Activated CD4-positive, alpha-beta T cell treated with anti-CD3 and anti-CD28 coated beads for 1 hour (primary cell): ENCODE data around the gene PGAP3.
"Not testable (repeated sequence)": the region's sequence is repeated elsewhere in the genome, so short reads cannot be mapped to it uniquely, and the experiment has no call there.

Experiments used
- DNase-seq: peaks from one replicate; pipeline ENCODE4 v3.0.0-alpha.2; 2020

Gene PGAP3

GRCh38 chr17:39714234-39714633 lies 26.4 kb upstream of the PGAP3 start:
- DNase-seq = no peak

- no peak for DNase-seq
Observed at GRCh38 chr17:39711851-39712250, 24.0 kb upstream of the PGAP3 start.

DNA sequence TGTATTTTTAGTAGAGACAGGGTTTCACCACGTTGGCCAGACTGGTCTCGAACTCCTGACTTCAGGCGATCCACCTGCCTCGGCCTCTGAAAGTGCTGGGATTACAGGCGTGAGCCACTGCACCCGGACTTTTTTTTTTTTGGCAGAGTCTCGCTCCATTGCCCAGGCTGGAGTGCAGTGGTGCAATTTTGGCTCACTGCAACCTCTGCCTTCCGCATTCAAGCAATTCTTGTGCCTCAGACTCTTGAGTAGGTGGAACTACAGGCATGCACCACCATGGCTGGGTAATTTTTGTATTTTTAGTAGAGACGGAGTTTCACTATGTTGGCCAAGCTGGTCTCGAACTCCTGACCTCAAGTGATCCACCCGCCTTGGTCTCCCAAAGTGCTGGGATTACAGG lies 23.2 kb upstream of the PGAP3 start:
- DNase-seq = not testable (repeated sequence)

DNA sequence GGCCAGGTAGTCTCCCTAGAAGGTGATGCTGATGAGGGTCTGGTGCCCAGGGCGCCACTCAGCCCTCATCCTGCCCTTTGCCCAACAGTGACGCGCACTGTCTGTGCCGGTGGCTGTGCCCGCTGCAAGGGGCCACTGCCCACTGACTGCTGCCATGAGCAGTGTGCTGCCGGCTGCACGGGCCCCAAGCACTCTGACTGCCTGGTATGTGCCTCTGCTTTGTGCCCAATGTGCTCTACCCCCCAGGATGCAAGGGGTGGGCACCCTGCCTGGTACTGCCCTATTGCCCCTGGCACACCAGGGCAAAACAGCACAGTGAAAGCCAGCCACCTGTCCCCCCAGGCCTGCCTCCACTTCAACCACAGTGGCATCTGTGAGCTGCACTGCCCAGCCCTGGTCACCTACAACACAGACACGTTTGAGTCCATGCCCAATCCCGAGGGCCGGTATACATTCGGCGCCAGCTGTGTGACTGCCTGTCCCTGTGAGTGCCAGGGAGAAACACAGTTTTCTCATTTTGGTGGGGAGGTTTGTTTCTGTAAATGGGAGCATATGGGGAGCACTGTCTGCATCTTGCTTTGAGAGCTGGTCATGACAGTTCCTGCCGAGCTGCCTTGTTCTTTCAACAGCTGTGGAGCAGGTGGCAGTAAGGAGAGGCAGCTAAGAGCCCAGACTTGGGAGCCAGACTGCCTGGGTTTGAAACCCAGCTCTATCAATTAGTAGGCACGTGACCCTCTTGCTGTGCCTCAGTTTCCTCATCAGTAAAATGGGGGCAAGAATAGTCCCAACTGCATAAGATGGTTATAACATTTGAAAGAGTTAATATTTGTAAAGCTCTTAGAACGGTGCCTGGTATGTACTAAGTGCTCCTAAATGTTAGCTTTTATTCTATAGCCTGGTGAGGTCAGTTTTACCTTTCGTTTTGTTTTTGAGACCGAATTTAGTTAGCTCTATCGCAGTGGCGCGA lies 22.4 kb upstream of the PGAP3 start:
- DNase-seq = no peak

GRCh38 chr17:39709319-39709997 lies 21.6 kb upstream of the PGAP3 start:
- DNase-seq = no peak

GRCh38 chr17:39706921-39707337 lies 19.1 kb upstream of the PGAP3 start:
- no peak for DNase-seq

- DNase-seq = no peak
Observed at GRCh38 chr17:39706383-39706782, 18.5 kb upstream of the PGAP3 start.

GRCh38 chr17:39705786-39706348 lies 18.0 kb upstream of the PGAP3 start:
- DNase-seq = no peak

- DNase-seq = no peak
Observed at GRCh38 chr17:39704821-39705551, 17.1 kb upstream of the PGAP3 start.

DNA sequence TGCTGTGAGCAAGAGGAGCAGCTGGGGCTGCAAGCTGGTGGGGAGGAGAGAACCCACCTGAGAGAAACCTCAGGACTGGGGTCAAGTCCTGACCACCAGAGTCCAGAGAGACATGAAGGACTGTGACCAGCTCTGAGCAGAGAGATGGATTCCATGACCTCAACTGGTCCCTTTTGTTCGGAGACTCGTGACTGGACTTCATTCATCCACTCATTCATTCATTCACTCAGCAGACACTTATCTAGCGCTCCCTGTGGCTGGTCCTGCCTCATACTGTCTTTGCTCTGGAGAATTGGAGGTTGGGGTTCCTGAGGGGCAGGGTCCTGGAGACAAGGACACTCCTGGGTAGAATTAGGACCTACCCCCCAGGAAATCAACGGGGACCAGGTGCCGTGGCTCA lies 16.1 kb upstream of the PGAP3 start:
- no peak for DNase-seq

GRCh38 chr17:39702901-39703893 lies 15.3 kb upstream of the PGAP3 start:
- DNase-seq = no peak

DNA sequence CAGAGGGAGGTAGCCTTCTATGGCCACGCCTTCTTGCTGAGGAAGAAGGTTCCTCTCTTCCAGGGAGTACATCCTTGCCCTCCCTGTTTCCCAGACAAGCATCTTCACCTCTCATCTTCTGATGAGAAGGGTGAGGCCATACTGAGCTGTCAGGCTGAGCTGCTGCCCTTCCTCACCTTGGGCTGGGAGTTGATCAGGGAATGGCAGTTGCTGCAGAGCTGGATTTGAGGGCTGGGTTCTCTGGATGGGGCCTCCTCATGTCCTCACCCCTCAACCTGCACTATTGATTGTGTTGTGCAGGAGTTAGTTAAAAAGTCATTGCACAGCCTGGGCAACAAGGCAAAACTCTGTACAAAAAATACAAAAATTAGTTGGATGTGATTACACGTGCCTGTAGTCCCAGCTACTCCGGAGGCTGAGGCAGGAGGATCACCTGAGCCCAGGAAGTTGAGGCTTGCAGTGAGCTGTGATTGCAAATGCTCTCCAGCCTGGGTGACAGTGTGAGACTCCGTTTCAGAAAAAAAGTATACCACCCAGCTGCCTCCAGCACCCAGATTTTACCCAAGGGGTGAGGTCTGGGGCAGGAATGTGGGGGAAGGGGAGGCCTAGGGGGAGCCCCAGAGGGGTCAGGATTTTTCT lies 14.0 kb upstream of the PGAP3 start:
- no peak for DNase-seq

- no peak for DNase-seq
Observed at GRCh38 chr17:39701012-39701783, 13.3 kb upstream of the PGAP3 start.

GRCh38 chr17:39700148-39700987 lies 12.5 kb upstream of the PGAP3 start:
- no peak for DNase-seq

DNA sequence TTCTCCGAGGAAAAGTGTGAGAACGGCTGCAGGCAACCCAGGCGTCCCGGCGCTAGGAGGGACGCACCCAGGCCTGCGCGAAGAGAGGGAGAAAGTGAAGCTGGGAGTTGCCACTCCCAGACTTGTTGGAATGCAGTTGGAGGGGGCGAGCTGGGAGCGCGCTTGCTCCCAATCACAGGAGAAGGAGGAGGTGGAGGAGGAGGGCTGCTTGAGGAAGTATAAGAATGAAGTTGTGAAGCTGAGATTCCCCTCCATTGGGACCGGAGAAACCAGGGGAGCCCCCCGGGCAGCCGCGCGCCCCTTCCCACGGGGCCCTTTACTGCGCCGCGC lies 11.9 kb upstream of the PGAP3 start, which contains the start of gene ERBB2:
TSS of gene ERBB2 (plus strand) at position 247 of the 330 bp plus-strand sequence. CDS start 175 bp downstream, outside the sequence.
- DNase-seq = no peak

DNA sequence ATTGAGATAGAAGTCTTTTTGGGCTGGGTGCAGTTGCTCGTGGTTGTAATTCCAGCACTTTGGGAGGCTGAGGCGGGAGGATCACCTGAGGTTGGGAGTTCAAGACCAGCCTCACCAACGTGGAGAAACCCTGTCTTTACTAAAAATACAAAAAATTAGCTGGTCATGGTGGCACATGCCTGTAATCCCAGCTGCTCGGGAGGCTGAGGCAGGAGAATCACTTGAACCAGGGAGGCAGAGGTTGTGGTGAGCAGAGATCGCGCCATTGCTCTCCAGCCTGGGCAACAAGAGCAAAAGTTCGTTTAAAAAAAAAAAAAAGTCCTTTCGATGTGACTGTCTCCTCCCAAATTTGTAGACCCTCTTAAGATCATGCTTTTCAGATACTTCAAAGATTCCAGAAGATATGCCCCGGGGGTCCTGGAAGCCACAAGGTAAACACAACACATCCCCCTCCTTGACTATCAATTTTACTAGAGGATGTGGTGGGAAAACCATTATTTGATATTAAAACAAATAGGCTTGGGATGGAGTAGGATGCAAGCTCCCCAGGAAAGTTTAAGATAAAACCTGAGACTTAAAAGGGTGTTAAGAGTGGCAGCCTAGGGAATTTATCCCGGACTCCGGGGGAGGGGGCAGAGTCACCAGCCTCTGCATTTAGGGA lies 11.4 kb upstream of the PGAP3 start:
- DNase-seq = not testable (repeated sequence)

DNA sequence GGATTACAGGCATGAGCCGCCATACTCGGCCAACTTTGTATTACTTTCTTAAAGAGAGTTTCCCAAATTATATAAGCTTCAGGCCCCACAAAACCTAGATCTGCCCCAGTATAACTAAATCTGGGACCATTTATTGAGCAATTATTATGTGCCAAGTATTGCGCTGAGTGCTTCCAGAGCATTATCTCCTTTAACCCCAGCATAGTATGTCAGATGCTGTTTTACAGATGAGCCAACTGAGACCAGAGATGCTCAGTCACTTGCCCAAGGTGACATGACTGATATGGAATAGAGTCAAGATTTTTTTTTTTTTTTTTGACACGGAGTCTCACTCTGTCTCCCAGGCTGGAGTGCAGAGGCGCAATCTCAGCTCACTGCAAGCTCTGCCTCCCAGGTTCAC lies 10.1 kb upstream of the PGAP3 start:
- DNase-seq = no peak

DNA sequence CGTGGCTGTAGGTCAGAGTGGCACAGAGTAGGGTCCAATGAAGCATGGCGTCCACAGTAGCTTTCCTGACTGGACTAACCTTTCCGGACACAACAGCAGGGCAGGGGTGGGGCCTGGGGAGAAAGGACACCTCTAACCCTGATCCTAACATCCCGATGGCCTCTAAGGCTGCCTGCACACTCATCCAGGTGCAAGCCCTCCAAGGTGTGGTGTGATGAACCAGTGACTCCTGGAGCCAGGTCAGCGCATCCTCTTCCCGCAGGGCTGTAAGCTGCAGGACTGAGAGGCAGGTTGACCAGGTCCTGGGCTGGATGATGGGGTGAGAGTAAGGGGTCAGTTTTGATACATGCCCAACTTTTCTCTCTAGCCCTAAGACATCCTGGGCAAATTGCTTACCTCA lies 8.9 kb upstream of the PGAP3 start:
- DNase-seq = no peak

- no peak for DNase-seq
Observed at GRCh38 chr17:39695089-39695474, 7.2 kb upstream of the PGAP3 start.
